Superior temporal gyrus (tissue), 1 donor: ENCODE measurements around the gene TPCN2.

Source experiments
- DNase-seq: peaks from one replicate; pipeline ENCODE4 v3.0.0-alpha.2; 2016; ENCODE audit errors: extremely low spot score

Gene TPCN2

GRCh38 chr11:69094111-69094914 lies 45.6 kb downstream of the TPCN2 start:
- DNase-seq = no peak

GRCh38 chr11:69094915-69095290 lies 46.2 kb downstream of the TPCN2 start:
- DNase-seq = no peak

GRCh38 chr11:69095300-69095699 lies 46.6 kb downstream of the TPCN2 start:
- DNase-seq = no peak

- no peak for DNase-seq
Measured at GRCh38 chr11:69096473-69096872, 47.7 kb downstream of the TPCN2 start.

- no peak for DNase-seq
Measured at GRCh38 chr11:69097263-69097662, 48.5 kb downstream of the TPCN2 start.

- no peak for DNase-seq
Measured at GRCh38 chr11:69099180-69099579, 50.4 kb downstream of the TPCN2 start.

- DNase-seq = no peak
Measured at GRCh38 chr11:69100454-69101114, 51.9 kb downstream of the TPCN2 start.

GRCh38 chr11:69101115-69101791 lies 52.5 kb downstream of the TPCN2 start:
- DNase-seq = peak; percentile 72

- DNase-seq = no peak
Measured at GRCh38 chr11:69101792-69102695, 53.3 kb downstream of the TPCN2 start.

- no peak for DNase-seq
Measured at GRCh38 chr11:69102732-69103615, 54.2 kb downstream of the TPCN2 start.

GRCh38 chr11:69104212-69104855 lies 55.6 kb downstream of the TPCN2 start:
- no peak for DNase-seq

- no peak for DNase-seq
Measured at GRCh38 chr11:69104856-69105395, 56.2 kb downstream of the TPCN2 start.

GRCh38 chr11:69105461-69106030 lies 56.8 kb downstream of the TPCN2 start:
- no peak for DNase-seq

- no peak for DNase-seq
Measured at GRCh38 chr11:69106031-69106811, 57.5 kb downstream of the TPCN2 start.

GRCh38 chr11:69107413-69107812 lies 58.7 kb downstream of the TPCN2 start:
- DNase-seq = no peak

- no peak for DNase-seq
Measured at GRCh38 chr11:69108030-69108429, 59.3 kb downstream of the TPCN2 start.

GRCh38 chr11:69108559-69108958 lies 59.8 kb downstream of the TPCN2 start:
- DNase-seq = no peak

- no peak for DNase-seq
Measured at GRCh38 chr11:69109101-69109500, 60.4 kb downstream of the TPCN2 start.

- no peak for DNase-seq
Measured at GRCh38 chr11:69110451-69110850, 61.7 kb downstream of the TPCN2 start.
